Measurements from ENCODE around the gene PIP5KL1.

PIP5KL1 gene

DNA sequence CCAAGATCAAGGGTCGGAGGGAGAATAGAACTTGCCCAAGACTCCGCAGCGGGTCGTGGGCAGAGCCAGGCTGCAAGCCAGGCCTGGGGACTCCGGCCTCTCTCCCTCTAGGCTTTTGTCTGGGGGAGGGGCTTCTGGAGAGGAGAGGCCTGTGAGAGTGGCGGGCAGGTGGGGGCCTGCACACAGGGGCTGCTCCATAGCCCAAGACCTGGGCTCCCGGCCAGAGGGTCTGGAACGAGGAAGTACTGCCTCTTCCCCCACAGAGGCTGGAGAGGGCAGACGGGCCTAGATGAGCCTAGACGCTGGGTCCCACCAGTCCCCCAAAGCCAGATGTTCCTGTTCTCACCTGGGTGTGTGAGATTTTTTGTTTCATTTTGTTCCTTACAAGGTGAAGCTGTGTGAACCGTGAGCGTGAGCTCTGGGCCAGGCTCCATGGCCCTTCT, 26.0 kb downstream of the PIP5KL1 start:
- Mint-ChIP-seq H3K4me1 (ENCODE audit: low read depth in 2 of 2) (peaks cover 36 to 41% of the 10 kb centered on the region in 2 donors), H3K36me3 (ENCODE audit: insufficient read depth) (peaks cover 52% of the 10 kb centered on the region)

DNA sequence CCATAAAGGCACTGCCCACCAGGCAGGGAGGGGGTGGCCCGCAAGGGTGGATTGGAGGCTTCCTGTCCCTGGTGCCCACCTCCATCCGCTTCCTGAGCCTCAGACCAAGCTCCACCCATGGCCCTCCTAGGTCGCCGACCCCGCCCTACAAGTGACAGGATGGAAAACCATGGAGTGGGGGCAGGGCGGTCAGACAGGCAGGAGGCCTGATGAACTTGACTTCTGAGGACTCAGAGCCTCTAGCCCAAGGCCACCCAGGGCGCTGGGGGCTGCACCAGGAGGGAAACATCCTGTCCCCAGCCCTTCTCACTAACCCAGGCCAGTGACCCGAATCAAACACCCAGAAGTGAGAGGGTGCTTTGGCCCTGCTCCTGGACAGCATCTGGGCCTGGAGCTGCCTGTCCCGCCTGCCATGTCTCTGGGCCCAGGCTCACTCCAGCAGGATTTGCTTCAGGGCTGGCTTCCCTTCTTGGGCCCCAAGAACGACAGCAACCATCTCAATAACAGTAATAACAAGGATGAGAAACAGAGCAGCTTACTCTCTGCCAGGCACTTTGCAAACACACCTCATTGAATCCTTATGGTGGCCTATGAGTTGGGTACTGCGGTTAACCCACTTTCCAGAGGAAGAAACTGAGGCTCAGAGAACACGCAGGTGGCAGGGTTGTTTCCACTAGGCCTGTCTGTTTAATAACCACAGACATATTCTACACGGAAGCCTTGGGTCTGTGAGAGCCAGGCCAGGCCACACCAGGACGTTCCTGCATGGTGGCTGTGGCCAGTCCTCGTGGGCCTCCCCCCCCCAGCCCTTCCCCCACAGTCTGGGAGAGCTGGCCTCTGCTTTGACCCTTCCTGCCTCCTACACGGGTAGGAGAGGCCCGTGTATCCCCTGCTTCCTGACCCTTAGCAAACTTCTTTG, 26.8 kb downstream of the PIP5KL1 start:
- peaks cover 36 to 41% of the 10 kb centered on the region in 2 donors for H3K4me1 Mint-ChIP-seq (ENCODE audit: low read depth in 2 of 2)
- no peaks in the 10 kb centered on the region for H3K9me3 Mint-ChIP-seq
- peak overlapping the region; percentile 99 to 100 for H3K27ac Mint-ChIP-seq
- H3K36me3 Mint-ChIP-seq (ENCODE audit: insufficient read depth): peaks cover 52% of the 10 kb centered on the region
- peak in 1 of 3 experiments; percentile 46 for DNase-seq
- no peak for ATAC-seq (replicated peaks)
- no peaks in the 10 kb centered on the region for H3K27me3 Mint-ChIP-seq
- peak overlapping the region; percentile 93 to 95 for H3K4me3 Mint-ChIP-seq

More for the DNA sequence above, 26.0 kb downstream of the PIP5KL1 start:
- Mint-ChIP-seq H3K27me3 (no peaks in the 10 kb centered on the region), H3K9me3 (no peaks in the 10 kb centered on the region), H3K4me3 (peak overlapping the region; percentile 93 to 95), H3K27ac (peak overlapping the region; percentile 99 to 100)
- no peak for DNase-seq
- ATAC-seq (replicated peaks): no peak

DNA sequence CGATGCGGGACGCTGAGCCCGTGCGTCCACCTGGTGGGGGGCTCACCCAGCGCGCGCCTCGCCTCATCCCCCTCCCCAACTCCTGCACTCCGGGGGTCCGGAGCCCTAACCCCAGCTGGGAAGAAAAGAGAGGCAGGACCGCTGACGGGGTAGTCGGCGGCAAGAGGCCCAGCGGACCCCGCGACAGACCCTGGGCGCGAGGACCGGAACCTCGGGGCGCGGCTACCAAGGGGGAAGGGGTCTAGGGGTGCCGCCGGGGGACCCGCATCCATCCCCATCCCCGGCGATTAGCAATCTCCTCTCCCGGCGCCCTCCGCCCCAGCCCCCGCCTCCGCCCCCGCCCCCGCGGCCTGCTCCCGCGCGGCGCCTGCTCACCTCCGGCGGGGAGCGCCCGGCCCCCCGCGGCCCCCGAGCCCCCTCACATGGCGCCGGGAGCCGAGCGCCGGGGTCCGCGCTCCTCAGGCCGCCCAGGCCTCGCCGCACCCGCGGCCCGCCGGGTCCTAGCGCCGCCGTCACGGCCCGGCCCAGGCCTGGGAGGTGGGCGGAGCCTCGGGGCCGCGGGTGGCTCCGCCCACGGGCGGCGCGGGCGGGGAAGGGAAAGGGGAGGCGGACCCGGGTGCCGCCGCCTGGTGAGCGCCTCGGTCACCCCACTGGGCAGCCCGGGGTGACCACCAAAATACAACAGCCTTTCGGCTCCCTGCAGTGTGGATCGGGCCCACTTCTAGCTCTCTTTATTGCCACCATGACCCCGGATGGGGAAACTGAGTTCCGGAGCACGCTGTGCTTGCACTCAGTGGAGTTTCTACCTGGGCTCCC, 31.2 kb downstream of the PIP5KL1 start, which contains the start of gene ST6GALNAC6:
TSS of gene ST6GALNAC6 (minus strand) at position 476 of the 816 bp plus-strand sequence. CDS start 1,622 bp downstream, outside the sequence.
- peak within 1 kb of the TSS; percentile 94 for H3K27ac Mint-ChIP-seq
- no peaks in the 10 kb centered on the region for H3K9me3 Mint-ChIP-seq
- peaks cover 45% of the 10 kb centered on the region for H3K36me3 Mint-ChIP-seq (ENCODE audit: insufficient read depth)
- peak; percentile 82 for ATAC-seq (replicated peaks)
- H3K4me3 Mint-ChIP-seq: peak within 1 kb of the TSS; percentile 90 to 94
- no peaks in the 10 kb centered on the region for H3K27me3 Mint-ChIP-seq
- peak; percentile 52 to 64 (median 58) for DNase-seq
- peaks cover 26 to 40% of the 10 kb centered on the region in 2 donors for H3K4me1 Mint-ChIP-seq (ENCODE audit: low read depth in 2 of 2)

DNA sequence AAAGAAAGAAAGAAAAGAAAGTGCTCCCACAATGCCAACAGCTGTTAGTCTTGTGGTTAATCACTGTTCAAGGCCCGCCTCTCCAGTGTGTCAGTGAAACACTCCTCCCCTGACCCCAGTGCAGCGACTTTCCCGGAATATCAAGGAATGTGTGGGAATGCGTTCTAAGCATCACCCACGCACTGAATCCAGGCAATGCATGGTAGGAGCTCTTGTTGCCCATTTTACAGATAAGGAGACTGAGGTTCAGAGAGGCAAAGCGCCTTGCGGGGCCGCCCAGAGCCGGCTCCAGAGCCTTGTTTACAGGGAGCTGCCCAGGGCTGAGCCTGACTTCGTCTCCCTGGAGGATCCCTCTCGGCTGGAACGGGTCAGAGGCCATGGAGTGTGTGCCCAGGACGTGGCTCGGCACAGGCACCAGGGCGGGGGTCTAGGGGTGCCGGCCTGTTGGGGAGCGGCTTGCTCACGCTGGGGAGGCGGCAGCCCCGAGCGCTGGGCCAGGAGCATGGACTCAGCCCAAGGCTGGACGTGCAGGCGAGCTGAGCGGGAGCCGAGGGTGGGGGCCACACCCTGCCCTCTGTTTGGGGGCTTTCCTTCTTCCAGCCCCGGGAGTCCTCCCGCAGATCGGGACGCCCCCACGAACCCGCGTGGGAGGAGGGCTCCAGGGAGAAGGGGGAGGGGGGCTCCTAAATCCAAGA, 32.0 kb downstream of the PIP5KL1 start:
- Mint-ChIP-seq H3K9me3 (no peaks in the 10 kb centered on the region), H3K36me3 (ENCODE audit: insufficient read depth) (peaks cover 45% of the 10 kb centered on the region), H3K4me3 (peak overlapping the region; percentile 90 to 94), H3K4me1 (ENCODE audit: low read depth in 2 of 2) (peaks cover 28 to 35% of the 10 kb centered on the region in 2 donors), H3K27me3 (no peaks in the 10 kb centered on the region), H3K27ac (peak overlapping the region; percentile 94)
- no peak for DNase-seq
- peak; percentile 23 for ATAC-seq (replicated peaks)

DNA sequence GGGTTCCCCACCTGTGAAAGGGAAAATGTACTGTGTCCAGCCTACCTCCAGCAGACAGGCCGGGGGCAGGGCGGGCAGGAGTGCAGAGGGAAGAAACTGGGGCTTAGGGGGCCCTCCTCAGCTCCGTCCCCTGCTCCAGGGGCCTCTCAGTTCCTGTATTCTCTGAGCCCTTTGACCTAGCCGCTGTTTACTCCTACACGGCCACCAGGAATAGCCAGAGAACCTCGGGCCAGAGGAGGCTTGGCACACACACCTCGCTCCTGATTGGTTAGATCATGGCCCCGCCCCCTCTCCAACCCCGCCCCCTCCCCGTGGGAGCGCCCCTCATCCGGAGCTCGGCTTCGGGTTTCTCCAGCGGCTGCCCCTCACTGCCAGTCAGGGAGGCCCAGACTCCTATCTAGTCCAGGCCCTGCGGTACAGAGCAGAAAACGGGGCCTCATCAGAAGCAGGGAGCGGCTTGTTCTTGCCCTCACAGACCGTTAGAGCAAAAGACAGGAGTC, 33.3 kb downstream of the PIP5KL1 start:
- no peak for DNase-seq

DNA sequence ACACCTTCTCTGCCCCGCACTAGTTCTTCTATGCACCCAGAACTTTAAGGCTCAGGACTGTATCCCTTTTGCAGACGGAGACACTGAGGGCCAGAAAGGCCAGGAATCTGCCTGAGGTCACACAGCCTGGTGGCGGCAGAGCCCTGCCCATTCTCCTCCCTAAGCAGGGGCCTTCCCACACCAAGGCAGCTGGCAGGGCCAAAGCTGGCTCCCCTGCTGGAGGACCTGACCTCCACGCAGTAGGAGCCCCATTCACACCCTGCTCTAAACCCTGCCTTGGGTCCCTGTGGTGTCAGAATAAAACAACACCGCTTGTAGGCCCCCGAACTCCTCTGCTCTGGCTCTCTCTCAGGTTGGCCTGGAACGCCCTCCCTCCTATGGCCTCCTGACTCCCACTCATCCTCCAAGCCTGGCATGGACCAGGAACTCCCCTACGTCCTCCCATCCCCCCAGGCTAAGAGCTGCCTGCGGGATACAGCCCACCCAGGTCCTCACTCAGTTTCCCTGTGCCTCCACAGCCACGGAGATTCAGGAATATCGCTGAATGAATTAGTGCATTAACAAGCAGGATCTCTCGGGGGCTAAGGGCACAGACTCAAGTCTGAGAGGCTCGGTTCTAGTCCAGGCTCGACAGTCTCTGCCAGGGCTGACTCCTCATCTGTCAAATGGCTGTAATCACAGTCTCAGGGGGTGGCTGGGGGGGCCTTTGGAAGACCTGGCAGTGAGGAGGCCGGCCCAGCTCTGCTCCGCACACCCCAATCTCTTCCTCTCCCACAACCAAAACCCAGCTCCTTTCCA, 34.0 kb downstream of the PIP5KL1 start:
- no peaks in the 10 kb centered on the region for H3K27me3 Mint-ChIP-seq
- DNase-seq: no peak
- peaks cover 24 to 31% of the 10 kb centered on the region in 2 donors for H3K4me1 Mint-ChIP-seq (ENCODE audit: low read depth in 2 of 2)
- H3K36me3 Mint-ChIP-seq (ENCODE audit: insufficient read depth): peaks cover 49% of the 10 kb centered on the region
- H3K4me3 Mint-ChIP-seq: peak overlapping the region in 1 of 2 donors; percentile 94
- no peaks in the 10 kb centered on the region for H3K9me3 Mint-ChIP-seq
- peak overlapping the region; percentile 28 to 84 for H3K27ac Mint-ChIP-seq
- ATAC-seq (replicated peaks): no peak

More for the DNA sequence above, 33.3 kb downstream of the PIP5KL1 start:
- ATAC-seq (replicated peaks): no peak
- Mint-ChIP-seq H3K4me1 (ENCODE audit: low read depth in 2 of 2) (peaks cover 23 to 34% of the 10 kb centered on the region in 2 donors), H3K36me3 (ENCODE audit: insufficient read depth) (peaks cover 49% of the 10 kb centered on the region), H3K4me3 (peak overlapping the region; percentile 90 to 94), H3K27ac (peak overlapping the region; percentile 28 to 94), H3K9me3 (no peaks in the 10 kb centered on the region), H3K27me3 (no peaks in the 10 kb centered on the region)

DNA sequence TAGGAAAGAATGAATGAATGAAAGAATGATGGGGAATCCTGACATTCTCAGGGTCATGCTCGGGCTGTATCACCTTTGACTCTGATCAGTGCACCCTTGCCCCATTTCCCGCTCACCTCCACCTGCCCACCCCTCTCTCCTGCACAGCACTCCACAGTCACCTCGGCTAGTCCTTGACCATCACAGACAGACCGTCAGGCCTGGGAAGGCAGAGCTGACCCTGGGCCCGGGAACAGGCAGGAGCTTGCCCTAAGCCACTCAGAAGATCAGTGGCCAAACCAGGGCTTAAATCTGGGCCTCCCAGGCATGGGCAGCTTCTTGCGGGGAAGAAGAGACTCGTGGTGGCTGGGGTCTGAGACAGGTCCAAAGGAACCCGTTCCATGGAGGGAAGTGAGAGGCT, 34.8 kb downstream of the PIP5KL1 start:
- DNase-seq (no peak), ATAC-seq (replicated peaks) (no peak)
- Mint-ChIP-seq H3K36me3 (ENCODE audit: insufficient read depth) (peaks cover 48% of the 10 kb centered on the region), H3K9me3 (no peaks in the 10 kb centered on the region), H3K27me3 (no peaks in the 10 kb centered on the region), H3K27ac (peak overlapping the region in 1 of 2 donors; percentile 84), H3K4me3 (no peak overlapping the region), H3K4me1 (ENCODE audit: low read depth in 2 of 2) (peaks cover 22 to 31% of the 10 kb centered on the region in 2 donors)

DNA sequence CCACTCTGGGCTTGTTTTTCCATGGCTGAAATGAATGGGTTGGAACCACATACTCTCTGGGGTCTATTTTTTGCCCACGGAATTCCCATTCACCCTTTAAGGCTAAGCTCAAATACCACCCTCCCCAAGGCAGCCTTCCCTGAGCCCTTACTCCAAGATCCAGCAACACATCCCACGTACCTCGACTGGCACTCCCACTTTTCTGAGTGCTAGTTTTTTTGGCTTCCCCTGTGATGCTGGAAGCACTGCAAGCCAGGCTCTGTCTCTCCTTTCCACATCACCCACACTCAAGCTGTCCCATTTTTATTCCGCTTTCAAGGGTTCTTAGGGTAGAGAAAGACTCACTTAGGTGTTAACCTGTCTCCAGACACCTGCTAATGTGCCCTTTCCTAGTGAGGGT, 37.2 kb downstream of the PIP5KL1 start:
- Mint-ChIP-seq H3K9me3 (no peaks in the 10 kb centered on the region), H3K27me3 (no peaks in the 10 kb centered on the region), H3K27ac (no peak overlapping the region), H3K4me3 (no peak overlapping the region), H3K36me3 (ENCODE audit: insufficient read depth) (peaks cover 63% of the 10 kb centered on the region), H3K4me1 (ENCODE audit: low read depth in 2 of 2) (peaks cover 23 to 31% of the 10 kb centered on the region in 2 donors)
- DNase-seq: no peak
- no peak for ATAC-seq (replicated peaks)

DNA sequence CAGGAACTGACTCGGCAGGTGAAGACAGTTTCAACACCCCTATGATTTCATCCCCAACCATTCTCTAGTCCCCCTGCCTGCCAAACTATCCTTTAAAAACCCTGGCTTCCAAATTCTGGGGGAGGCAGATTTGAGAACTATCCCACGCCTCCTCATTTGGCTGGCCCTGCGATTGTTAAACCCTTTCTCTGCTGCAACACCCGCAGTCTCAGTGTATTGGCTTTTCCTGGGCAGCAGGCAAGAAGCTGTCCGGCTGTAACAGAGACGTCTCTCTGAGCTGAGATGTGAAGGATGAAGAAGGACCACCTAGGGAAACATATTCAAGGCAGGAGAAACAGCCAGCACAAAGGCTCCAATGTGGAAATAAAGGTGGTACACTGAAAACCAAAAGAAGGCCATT, 37.7 kb downstream of the PIP5KL1 start:
- ATAC-seq (replicated peaks): no peak
- no peaks in the 10 kb centered on the region for H3K27me3 Mint-ChIP-seq
- peaks cover 23 to 29% of the 10 kb centered on the region in 2 donors for H3K4me1 Mint-ChIP-seq (ENCODE audit: low read depth in 2 of 2)
- H3K27ac Mint-ChIP-seq: peak overlapping the region; percentile 31 to 79
- peaks cover 67% of the 10 kb centered on the region for H3K36me3 Mint-ChIP-seq (ENCODE audit: insufficient read depth)
- no peak for DNase-seq
- no peaks in the 10 kb centered on the region for H3K9me3 Mint-ChIP-seq
- H3K4me3 Mint-ChIP-seq: no peak overlapping the region

DNA sequence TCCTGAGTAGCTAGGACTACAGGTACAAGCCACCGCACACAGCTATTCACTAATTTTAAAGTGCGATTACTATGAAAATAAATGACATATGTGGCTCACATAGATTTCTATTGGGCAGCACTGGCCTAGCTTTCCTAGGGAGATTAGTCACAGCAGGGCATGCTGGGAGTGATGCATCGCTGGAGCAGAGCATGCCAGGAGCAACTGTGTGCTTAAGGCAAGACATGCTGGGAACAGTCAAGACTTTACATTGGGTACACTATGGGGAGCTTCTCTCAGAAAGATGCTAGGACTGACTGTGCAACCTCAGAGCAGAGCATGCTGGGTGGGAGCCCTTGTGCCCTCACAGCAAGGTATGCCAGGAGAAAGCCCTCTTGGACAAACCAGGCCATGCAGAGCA, 40.5 kb downstream of the PIP5KL1 start:
- DNase-seq: no peak
- Mint-ChIP-seq H3K4me1 (ENCODE audit: low read depth in 2 of 2) (peaks cover 18 to 19% of the 10 kb centered on the region in 2 donors), H3K27me3 (no peaks in the 10 kb centered on the region), H3K36me3 (ENCODE audit: insufficient read depth) (peaks cover 82% of the 10 kb centered on the region), H3K4me3 (no peak overlapping the region), H3K27ac (no peak overlapping the region), H3K9me3 (no peaks in the 10 kb centered on the region)
- no peak for ATAC-seq (replicated peaks)

DNA sequence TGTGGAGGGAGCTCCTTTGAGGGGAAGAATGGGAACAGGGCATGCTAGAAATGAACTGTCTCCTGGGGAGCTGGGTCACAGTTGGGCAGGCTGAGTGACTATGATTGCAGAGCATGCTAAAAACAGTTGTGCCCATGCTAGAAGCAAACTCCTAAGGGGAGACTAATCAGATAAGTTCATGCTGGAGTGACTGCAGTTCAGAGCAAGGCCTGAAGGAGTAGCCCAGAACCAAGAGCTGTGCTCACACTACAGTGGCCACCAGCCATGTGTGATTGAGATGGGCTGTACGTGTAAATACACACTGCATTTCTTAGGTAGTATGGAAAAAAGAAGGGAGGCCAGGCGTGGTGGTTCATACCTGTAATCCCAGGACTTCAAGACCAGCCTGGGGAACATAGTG, 42.8 kb downstream of the PIP5KL1 start:
- no peaks in the 10 kb centered on the region for H3K27me3 Mint-ChIP-seq
- H3K4me3 Mint-ChIP-seq: no peak overlapping the region
- peaks cover 60% of the 10 kb centered on the region for H3K36me3 Mint-ChIP-seq (ENCODE audit: insufficient read depth)
- H3K4me1 Mint-ChIP-seq (ENCODE audit: low read depth in 2 of 2): peaks cover 19 to 24% of the 10 kb centered on the region in 2 donors
- peak; percentile 42 for ATAC-seq (replicated peaks)
- DNase-seq: no peak
- H3K27ac Mint-ChIP-seq: no peak overlapping the region
- no peaks in the 10 kb centered on the region for H3K9me3 Mint-ChIP-seq

DNA sequence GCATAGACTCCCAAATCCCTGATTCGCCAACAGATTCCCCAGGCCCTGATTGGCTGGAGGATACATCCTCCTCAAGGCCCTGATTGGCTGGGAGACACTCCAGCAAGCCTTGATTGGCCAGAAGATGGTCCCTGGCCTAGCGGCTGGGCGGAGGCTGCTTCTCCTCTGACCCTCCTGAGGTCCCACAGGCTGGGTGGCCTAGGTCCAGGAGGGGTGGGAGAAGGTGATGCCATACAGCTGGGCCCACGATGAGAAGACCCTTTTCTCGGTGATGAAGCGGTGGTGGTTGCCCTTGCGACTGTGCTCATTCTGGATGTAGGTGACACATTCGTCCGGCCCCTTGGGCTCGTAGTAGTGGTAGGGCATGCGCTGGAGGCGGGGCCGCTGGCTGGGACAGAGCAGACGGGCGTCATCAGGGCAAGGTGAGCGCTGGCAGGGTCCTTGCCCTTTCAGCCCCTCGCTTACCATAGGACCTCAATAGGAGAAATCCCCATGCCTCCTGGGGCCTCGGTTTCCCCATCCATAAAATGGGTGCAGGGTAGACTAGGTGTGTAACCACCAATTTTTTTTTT, 44.1 kb downstream of the PIP5KL1 start:
- Mint-ChIP-seq H3K27ac (peak overlapping the region; percentile 46 to 52), H3K4me1 (ENCODE audit: low read depth in 2 of 2) (peaks cover 23 to 26% of the 10 kb centered on the region in 2 donors), H3K9me3 (no peaks in the 10 kb centered on the region), H3K4me3 (no peak overlapping the region), H3K27me3 (no peaks in the 10 kb centered on the region), H3K36me3 (ENCODE audit: insufficient read depth) (peaks cover 57% of the 10 kb centered on the region)
- DNase-seq (no peak), ATAC-seq (replicated peaks) (no peak)

All from effector memory CD8-positive, alpha-beta T cell (primary cell).